C4-2B (cell line): ENCODE data around the gene ENPP3.

Source experiments
- CTCF ChIP-seq: fragments of 450-650 bp; conservative IDR thresholded peaks from 2 replicates; pipeline ENCODE4 v1.5.1; 2017; ENCODE audit warnings: mild to moderate bottlenecking
- ZFX ChIP-seq: fragments of 450-650 bp; IDR thresholded peaks from 2 replicates; pipeline ENCODE4 v1.6.1; 2017

GRCh38 chr6:131678442-131678841, 41.3 kb downstream of the ENPP3 start:
- no peak for TF ChIP-seq CTCF
- no peak for TF ChIP-seq ZFX
